ENCODE data around the gene NCOA6.

- TF ChIP-seq CTCF (IDR thresholded peaks at IDR 0.05; ENCODE audit: borderline replicate concordance, extremely low read depth, low read length, poor library complexity, severe bottlenecking), result no peak
- TF ChIP-seq EZH2 (IDR thresholded peaks at IDR 0.05; ENCODE audit: borderline replicate concordance, low read depth, low read length, severe bottlenecking), result no peak
Measured at GRCh38 chr20:34873583-34874093, 48.2 kb upstream of the NCOA6 start.

Measured in DND-41 (cell line).